ENCODE data around the gene NRK.
A peak's percentile ranks its signal among the peaks of the same experiment; 100 is the strongest.
"Not testable (repeated sequence)": the region's sequence is repeated elsewhere in the genome, so short reads cannot be mapped to it uniquely, and the experiment has no call there.

Gene NRK

GRCh38 chrX:105822138-105823091 lies at the start of gene NRK:
NRK (plus strand) TSS chrX:105822539; CDS start chrX:105822846, 307 bp downstream.
- no peak for DNase-seq (ENCODE audit: low spot score)

GRCh38 chrX:105773801-105774200 lies 48.5 kb upstream of the NRK start:
- FAIRE-seq: no peak
- no peak for DNase-seq (ENCODE audit: low spot score)

More at GRCh38 chrX:105822138-105823091, at the start of gene NRK:
- no peak for FAIRE-seq

- DNase-seq (ENCODE audit: low spot score) (no peak), FAIRE-seq (no peak)
These were observed 46.7 kb upstream of the NRK start for GRCh38 chrX:105775679-105776078.

- FAIRE-seq (no peak), DNase-seq (ENCODE audit: low spot score) (no peak)
These were observed 40.5 kb upstream of the NRK start for GRCh38 chrX:105781804-105782203.

GRCh38 chrX:105796877-105797276 lies 25.5 kb upstream of the NRK start:
- FAIRE-seq; DNase-seq (ENCODE audit: low spot score): not testable (repeated sequence)

DNA sequence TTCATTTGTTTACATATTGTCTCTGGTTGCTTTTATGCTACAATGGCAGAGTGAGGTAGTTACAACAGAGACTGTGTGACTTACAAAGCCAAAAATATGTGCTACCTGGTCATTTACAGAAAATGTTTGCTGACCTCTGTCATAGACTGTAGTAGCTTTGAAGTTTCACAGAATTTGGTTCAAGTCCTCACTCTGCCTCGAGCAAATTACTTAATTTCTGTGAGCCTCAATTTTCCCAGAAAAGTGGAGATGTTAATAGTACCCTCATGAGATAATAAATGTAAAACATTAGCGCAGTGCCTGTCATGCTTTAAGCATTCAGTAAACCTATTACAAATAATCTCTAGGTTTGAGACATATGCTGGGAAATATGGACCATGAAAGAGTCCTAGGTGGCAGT lies 18.4 kb upstream of the NRK start:
- DNase-seq (ENCODE audit: low spot score) (no peak), FAIRE-seq (no peak)

DNA sequence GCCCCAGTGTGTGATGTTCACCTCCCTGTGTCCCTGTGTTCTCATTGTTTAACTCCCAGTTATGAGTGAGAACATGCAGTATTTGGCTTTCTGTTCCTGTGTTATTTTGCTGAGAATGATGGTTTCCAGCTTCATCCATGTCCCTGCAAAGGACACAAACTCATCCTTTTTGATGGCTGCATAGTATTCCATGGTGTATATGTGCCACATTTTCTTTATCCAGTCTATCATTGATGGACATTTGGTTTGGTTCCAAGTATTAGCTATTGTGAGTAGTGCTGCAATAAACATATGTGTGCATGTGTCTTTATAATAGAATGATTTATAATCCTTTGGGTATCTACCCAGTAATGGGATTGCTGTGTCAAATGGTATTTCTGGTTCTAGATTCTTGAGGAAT lies 16.7 kb upstream of the NRK start:
- FAIRE-seq; DNase-seq (ENCODE audit: low spot score): not testable (repeated sequence)

DNA sequence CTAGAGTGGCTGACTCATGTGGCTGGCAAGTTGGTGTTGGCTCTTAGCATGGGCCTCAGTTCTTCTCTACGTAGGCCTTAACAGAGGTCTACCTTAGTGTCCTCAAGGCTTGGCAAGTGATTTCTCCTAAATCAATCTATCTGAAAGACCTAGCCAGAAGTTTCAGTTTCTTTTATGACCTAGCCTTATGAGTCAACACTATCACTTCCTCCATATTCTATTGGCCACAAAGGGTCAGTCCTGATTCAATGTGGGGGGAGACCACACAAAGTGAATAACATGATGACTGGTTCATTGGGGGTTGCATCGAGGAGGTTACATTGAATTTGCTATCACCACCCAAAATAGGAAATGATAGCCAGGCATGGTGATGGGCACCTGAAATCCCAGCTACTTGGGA lies 5.8 kb upstream of the NRK start:
- no peak for DNase-seq (ENCODE audit: low spot score)
- no peak for FAIRE-seq

DNA sequence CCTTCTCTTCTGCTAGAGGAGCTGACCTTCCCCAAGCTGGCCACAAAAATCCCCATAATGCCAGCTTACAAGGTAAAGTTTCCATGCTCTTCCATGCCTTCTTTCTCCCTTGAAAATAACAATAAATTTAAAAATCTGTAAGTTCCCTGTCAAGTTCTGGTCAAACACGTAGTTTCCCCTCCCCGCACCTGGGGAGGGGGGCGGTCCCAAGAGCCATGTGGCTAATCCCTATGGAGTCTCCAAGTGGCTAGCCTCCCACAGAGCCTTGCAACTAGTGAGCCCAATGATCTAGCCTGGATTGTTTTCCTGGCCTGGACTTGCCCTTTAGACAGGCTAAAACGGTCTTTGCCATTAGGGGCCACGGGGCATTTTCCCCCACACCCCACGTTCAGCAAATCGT lies 2.1 kb upstream of the NRK start:
- FAIRE-seq (no peak), DNase-seq (ENCODE audit: low spot score) (no peak)

DNA sequence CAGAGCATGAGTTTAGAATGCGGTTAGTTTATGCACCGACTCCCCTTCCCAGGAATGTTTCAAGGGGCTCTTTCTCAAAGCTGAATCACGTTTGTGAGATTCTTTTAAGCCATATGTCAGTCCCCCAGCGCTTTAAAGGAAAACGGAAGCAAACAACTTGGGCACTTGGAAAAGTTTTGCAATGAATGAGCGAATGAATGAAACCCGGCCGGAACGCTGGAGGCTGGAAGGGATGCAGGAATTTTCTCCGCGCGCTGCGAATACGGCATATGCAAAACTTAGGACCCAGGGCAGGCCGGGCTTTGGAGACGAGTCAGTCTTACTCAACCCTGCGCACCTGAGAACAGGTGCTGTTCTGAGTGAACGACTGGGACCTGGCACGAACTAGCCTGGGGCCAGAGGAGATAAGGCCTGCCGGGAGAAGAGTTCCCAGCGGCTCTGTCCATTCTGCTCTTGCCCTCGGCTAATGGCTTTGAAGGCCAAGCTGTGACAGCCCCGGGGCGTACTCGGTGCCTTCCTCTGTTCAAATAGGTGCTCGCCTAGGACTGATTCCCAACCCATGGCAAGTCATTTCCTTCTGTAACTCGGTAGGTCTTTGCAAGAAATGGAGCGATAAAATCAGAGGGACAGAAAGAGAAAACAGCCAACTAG lies 743 bp upstream of the NRK start:
- DNase-seq (ENCODE audit: low spot score) (no peak), FAIRE-seq (no peak)

DNA sequence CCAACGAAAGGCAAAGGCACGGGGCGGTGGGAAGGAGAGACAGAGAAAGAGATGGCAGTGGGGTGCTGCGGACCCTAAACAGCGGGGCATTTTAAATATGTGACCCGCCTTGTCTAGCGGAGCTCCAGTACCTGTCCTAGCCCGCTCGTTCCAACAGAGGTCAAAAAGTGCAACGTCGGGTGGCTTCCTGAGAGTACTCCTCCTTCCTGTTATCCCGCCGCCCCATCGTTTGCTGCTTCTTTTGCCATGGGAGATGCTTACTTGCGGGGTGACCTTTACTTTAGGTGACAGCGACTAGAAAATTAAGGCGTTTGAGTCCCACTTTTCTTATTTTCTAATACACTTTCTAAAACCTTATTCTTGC lies 735 bp downstream of the NRK start:
- FAIRE-seq (no peak), DNase-seq (ENCODE audit: low spot score) (no peak)

DNA sequence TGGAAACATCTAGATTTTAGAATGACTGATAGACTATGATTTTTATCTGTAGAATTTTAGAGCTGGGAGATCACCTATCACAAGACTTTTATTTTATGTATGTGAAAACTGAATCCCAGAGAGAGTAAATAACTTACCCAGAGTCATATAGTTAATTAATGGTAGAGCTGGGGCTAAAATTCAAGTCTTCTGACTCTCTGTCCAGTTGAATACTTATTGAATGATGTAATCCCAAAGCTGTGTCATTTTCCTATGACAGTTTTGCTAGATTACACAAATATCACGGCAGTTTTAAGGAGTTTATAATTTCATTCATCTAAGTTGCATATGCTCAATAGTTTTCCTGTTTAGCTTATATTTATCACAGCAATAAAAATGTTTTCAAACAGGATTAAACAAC lies 6.7 kb downstream of the NRK start:
- no peak for FAIRE-seq
- DNase-seq (ENCODE audit: low spot score): no peak

DNA sequence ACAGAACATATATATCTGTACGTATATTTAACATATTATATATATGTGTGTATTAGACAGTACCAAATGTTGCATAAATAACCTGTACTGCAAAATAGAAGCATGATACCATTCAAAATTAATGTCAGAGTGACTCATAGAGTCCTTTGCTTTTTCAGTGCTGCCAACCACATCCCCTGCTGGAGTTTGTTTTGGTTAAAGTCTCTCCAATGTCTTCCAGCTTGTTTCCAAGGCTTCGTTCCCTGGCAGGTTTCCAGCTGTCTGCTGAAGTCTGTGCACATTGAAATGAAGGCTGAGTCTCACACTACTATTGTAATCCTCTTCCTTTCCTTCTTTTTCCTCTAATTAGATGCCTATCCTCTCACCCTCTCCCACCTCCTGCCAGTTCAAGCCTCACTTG lies 14.9 kb downstream of the NRK start:
- DNase-seq (ENCODE audit: low spot score): peak; percentile 39
- FAIRE-seq: no peak

- FAIRE-seq (no peak), DNase-seq (ENCODE audit: low spot score) (no peak)
These were observed 23.3 kb downstream of the NRK start for GRCh38 chrX:105845631-105846030.

DNA sequence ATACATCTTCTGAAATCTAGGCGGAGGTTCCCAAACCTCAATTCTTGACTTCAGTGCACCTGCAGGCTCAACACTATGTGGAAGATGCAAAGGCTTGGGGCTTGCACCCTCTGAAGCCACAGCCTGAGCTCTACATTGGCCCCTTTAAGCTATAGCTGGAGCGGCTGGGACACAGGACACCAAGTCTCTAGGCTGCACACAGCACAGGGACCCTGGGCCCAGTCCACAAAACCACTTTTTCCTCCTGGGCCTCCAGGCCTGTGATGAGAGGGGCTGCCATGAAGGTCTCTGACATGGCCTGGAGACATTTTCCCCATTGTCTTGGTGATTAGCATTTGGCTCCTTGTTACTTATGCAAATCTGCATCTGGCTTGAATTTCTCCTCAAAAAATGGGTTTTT lies 27.8 kb downstream of the NRK start:
- FAIRE-seq; DNase-seq (ENCODE audit: low spot score): not testable (repeated sequence)

GRCh38 chrX:105865709-105866108 lies 43.4 kb downstream of the NRK start:
- no peak for DNase-seq (ENCODE audit: low spot score)
- FAIRE-seq: no peak

- DNase-seq (ENCODE audit: low spot score) (no peak), FAIRE-seq (no peak)
These were observed 47.4 kb downstream of the NRK start for GRCh38 chrX:105869701-105870100.

DNA sequence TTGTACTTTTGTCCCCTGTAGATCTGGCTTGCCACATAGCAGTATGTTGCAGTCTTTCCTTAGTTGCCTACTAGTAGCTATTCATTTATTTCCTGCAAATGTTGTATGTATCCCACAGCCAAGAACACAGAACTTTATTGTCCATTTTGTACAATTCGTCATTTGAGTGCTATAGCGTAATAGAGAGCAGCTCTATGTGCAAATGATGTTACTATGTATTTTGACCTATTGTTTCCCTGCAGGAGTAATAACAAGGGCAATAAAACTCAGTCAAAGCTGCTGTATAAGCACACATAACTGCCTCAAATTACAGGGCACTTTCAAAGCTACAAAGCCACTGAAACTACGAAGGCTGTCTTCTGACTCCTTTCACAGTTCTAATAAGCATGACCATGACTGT lies 48.1 kb downstream of the NRK start:
- FAIRE-seq: no peak
- DNase-seq (ENCODE audit: low spot score): no peak

GRCh38 chrX:105872941-105873340 lies 50.6 kb downstream of the NRK start:
- DNase-seq (ENCODE audit: low spot score) (no peak), FAIRE-seq (no peak)

DNA sequence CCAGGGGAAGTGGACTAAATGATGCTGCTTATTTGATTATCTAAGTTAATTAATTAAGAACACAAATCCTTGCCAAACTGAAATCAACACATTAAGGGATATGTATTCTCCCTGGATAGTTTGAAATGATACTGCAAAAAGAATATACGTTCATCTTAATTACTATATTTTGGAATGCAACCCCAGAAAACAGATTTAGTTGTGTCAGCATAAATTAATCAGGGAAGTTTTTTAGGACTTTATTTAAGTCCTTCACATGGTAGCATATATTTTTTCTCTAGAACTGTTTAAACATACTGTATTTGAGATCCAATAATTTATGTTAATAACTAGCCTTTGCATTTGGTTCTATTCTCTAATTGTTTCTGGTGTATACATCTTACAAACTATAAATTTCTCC lies 52.5 kb downstream of the NRK start:
- FAIRE-seq (no peak), DNase-seq (ENCODE audit: low spot score) (no peak)

DNA sequence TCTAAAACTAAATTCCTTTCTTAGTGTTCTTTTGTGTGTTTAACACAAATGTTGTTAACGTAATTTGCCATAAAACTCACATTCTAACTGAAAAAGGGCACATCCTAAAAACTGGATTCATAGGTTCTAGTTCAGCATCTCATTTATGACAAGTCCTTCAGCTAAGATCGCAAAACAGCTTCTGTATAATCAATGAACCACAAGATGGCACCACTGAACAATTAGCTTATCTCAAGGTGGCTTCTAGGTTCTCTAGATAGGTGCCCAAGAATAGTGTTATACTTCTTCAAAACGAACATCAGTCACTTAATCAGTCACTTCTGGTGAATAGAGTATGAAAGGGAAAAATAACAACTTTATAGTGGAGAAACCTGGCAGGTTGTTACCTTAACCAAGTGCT lies 54.3 kb downstream of the NRK start:
- DNase-seq (ENCODE audit: low spot score) (no peak), FAIRE-seq (no peak)

GRCh38 chrX:105880491-105880890 lies 58.2 kb downstream of the NRK start:
- DNase-seq (ENCODE audit: low spot score): no peak
- FAIRE-seq: no peak

All from urothelium cell line (cell line).